Colonic mucosa (tissue), 4 donors: ENCODE measurements around the gene P4HTM. TPM values are rescaled to one million over a fixed set of nuclear protein-coding genes. Genes with fewer than 3 reads are reported as not detected.

Experiments
- DNase-seq: peaks from one replicate; pipeline ENCODE4 v3.0.0-alpha.2; 2020
- H3K27ac ChIP-seq: fragments of 200-600 bp; one replicate; pipeline ENCODE4 v1.8.0; 2021
- H3K27me3 ChIP-seq: fragments of 200-600 bp; one replicate; pipeline ENCODE4 v1.8.0; 2021
- H3K36me3 ChIP-seq: fragments of 200-600 bp; one replicate; pipeline ENCODE4 v1.8.0; 2021
- H3K4me1 ChIP-seq: fragments of 200-600 bp; one replicate; pipeline ENCODE4 v1.8.0; 2021; ENCODE audit warnings: mild to moderate bottlenecking
- H3K4me3 ChIP-seq: fragments of 200-600 bp; one replicate; pipeline ENCODE4 v1.8.0; 2021
- H3K9ac ChIP-seq, 2 donors: one replicate each; pipeline ENCODE4 v1.7.0; 2013; ENCODE audit warnings: control low read depth in 2 of 2, low read depth in 2 of 2, low read length in 2 of 2
- H3K9me3 ChIP-seq: fragments of 200-600 bp; one replicate; pipeline ENCODE4 v1.8.0; 2021
- intact Hi-C: fragments of 100-400 bp; cut with DNase I; formaldehyde crosslinking; loops from one replicate; pipeline ENCODE4 v1.14.1; 2022
- total RNA-seq, 2 donors: library from RNA; stranded (reverse); fragmentation: NEBNext Ultra II Directional in 1 of 2; extraction: Animal tissue kit (Norgen Biotek cat#: 25700) in 1 of 2; gene quantifications; one replicate each; pipeline ENCODE4 v1.2.1, GENCODE V29; 2021
- TF ChIP-seq, protein P1 (sequence below): fragments of 200-600 bp; IDR thresholded peaks from one replicate; pipeline ENCODE4 v1.8.0; 2022; ENCODE audit warnings: antibody characterized with exemption, mild to moderate bottlenecking
- donor health status: healthy.
- donor health status: DM: no; HTN: no; CAD: no.
- donor health status: DM: no; HTN: no; CAD: no.

P4HTM gene
- total RNA-seq, 2 donors from 2014 or later = 34.9 to 73.9 TPM

DNA sequence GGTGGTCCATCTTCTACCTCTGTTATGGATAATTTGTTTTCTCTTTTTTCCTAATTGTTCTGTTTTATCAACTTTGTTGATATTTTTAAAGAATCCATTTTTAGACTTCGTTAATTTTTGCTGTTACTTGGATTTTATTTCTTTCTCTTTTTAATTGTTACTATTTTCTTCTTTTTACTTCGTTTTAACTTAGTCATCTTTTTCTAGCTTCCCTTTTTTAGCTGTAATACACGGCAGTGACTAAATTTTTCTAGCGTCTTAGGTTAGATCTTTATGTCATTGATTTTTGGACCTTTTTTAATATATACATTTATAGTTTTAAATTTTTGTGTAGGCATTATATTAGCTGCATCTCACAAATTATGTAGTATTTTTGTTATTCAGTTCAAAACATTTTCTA lies 38.3 kb upstream of the P4HTM start:
- H3K9ac ChIP-seq = no peak overlapping the region
- TF ChIP-seq, protein P1, sequence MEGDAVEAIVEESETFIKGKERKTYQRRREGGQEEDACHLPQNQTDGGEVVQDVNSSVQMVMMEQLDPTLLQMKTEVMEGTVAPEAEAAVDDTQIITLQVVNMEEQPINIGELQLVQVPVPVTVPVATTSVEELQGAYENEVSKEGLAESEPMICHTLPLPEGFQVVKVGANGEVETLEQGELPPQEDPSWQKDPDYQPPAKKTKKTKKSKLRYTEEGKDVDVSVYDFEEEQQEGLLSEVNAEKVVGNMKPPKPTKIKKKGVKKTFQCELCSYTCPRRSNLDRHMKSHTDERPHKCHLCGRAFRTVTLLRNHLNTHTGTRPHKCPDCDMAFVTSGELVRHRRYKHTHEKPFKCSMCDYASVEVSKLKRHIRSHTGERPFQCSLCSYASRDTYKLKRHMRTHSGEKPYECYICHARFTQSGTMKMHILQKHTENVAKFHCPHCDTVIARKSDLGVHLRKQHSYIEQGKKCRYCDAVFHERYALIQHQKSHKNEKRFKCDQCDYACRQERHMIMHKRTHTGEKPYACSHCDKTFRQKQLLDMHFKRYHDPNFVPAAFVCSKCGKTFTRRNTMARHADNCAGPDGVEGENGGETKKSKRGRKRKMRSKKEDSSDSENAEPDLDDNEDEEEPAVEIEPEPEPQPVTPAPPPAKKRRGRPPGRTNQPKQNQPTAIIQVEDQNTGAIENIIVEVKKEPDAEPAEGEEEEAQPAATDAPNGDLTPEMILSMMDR = no peak
- no peaks in the 10 kb centered on the region for H3K9me3 ChIP-seq

DNA sequence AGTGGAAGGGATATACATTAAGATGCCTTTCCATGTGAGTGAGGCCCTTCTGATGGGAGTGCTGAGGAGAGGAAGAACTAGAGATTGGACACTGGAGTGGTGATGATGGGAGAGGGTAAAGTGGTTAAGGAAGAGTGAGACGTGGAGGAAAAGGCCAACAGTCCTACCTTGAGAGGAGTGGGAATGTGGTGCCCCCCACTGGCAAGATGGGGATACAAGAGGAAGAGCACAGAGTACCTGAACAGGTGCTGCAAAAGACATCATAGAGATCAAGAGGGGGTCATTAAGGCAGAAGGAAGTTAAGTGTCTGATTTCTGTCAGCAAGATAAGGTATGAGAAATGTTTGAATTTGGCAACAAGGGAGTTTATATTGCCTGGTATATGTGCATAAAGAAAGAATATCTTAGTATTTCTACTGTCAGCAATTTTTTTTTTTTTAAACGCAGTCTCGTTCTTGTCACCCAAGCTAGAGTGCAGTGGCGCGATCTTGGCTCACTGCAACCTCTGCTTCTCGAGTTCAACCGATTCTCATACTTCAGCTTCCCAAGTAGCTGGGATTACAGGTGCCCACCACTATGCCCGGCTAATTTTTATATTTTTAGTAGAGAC lies 37.4 kb upstream of the P4HTM start:
- DNase-seq = peak; percentile 69
- Histone ChIP-seq H3K27me3 (no peaks in the 10 kb centered on the region), H3K4me1 (no peaks in the 10 kb centered on the region), H3K27ac (no peak overlapping the region), H3K9ac (no peak overlapping the region), H3K36me3 (no peaks in the 10 kb centered on the region), H3K4me3 (no peak overlapping the region), H3K9me3 (no peaks in the 10 kb centered on the region)
- intact Hi-C loops = no loop called here
- TF ChIP-seq, protein P1 = peak; percentile 47

More for the DNA sequence above, 38.3 kb upstream of the P4HTM start:
- Histone ChIP-seq H3K36me3 (no peaks in the 10 kb centered on the region), H3K4me1 (no peaks in the 10 kb centered on the region), H3K27me3 (no peaks in the 10 kb centered on the region), H3K4me3 (no peak overlapping the region), H3K27ac (no peak overlapping the region)
- no peak for DNase-seq
- intact Hi-C loops = no loop called here

DNA sequence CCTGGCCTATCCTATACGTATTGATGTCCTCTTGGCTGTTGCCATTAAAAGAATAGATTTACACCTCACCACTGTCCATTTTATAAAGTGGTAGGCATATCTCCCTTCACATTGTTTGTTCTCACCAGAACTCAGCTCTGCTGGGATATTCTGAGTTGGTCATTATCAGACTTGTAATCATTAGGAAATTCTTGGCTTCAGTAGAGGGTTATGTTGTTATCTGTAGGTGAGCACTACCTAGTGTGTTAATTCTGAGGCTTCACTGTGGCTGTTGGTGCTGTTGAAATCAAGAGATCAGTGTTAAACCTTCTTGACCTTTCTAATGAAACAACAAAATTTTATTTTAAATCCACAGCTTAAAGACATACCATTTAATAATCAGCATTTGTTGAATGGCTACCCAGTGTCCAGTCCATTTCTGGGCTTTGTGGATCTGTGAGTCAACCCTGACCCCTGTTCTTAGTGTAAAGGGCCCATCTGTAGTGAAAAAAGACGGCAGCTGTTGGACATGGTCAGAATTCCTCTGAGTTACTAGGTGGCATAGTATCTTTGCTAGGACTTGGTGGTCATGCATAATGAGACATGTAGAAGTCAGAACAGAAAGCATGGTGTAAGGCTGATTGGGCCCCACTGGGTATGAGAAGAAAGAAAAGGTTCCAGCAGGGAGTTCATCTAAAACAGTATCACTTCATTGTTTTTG lies 32.9 kb upstream of the P4HTM start:
- no peaks in the 10 kb centered on the region for H3K27me3 ChIP-seq
- intact Hi-C loops = no loop called here
- TF ChIP-seq, protein P1 = no peak

DNA sequence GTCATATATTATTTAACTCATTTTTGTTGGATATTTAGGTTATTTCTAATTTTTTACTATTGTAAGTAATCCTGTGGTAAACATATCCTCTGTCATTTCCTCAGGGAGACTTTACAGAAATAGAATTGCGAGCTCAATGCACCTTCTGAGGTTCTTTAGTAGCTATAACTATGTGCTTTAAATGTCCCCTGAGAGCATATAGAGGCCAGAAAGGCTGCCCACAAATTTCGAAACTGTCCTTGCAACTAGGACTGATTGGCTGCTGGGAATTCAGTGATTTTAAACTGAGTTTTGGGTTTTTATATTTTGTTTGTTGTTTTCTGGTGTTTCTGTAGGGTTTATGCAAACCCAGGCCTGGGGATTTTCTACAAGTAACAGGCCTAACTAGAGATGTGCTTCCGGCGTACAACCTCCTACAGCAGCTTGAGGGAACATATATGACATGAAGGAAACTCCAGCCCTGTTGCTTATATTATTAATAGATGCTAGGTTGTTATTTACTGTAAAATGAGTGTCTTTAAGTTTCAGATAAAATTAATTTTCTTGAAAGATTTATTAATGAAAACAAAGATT lies 29.1 kb upstream of the P4HTM start:
- intact Hi-C loops = no loop called here
- no peaks in the 10 kb centered on the region for H3K4me1 ChIP-seq
- H3K4me3 ChIP-seq = no peak overlapping the region
- TF ChIP-seq, protein P1 = no peak
- no peak for DNase-seq
- no peaks in the 10 kb centered on the region for H3K9me3 ChIP-seq
- H3K9ac ChIP-seq = no peak overlapping the region
- H3K36me3 ChIP-seq = no peaks in the 10 kb centered on the region
- no peak overlapping the region for H3K27ac ChIP-seq
- H3K27me3 ChIP-seq = no peaks in the 10 kb centered on the region

More for the DNA sequence above, 32.9 kb upstream of the P4HTM start:
- H3K4me3 ChIP-seq = no peak overlapping the region
- H3K27ac ChIP-seq = no peak overlapping the region
- no peaks in the 10 kb centered on the region for H3K9me3 ChIP-seq
- no peaks in the 10 kb centered on the region for H3K4me1 ChIP-seq
- no peaks in the 10 kb centered on the region for H3K36me3 ChIP-seq
- H3K9ac ChIP-seq = no peak overlapping the region
- no peak for DNase-seq

DNA sequence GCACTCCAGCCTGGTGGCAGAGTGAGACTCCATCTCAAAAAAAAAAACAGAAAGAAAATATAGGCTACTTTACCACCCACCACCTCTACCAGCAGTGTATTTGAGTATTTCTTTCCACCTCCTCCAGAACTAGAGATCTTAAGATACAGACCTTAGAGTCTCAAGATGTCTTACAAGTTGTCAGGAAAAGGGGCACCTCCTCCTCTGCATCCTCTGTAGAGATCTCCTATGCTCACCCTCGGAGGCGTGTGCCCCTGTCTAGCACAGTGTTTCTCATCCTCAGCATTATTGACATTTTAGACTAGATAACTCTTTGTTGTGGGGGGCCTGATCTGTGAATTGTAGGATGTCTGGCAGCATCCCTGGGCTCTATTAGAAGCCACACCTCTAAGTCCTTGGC lies 27.7 kb upstream of the P4HTM start:
- Histone ChIP-seq H3K9ac (no peak overlapping the region), H3K9me3 (no peaks in the 10 kb centered on the region), H3K4me1 (peaks cover 4% of the 10 kb centered on the region), H3K27me3 (no peaks in the 10 kb centered on the region), H3K4me3 (no peak overlapping the region), H3K36me3 (no peaks in the 10 kb centered on the region), H3K27ac (no peak overlapping the region)
- no peak for DNase-seq
- TF ChIP-seq, protein P1 = no peak
- intact Hi-C loops = no loop called here
